HPDE6-E6E7 (cell line): ENCODE results near the gene LRFN2.
A peak's percentile ranks its signal among the peaks of the same experiment; 100 is the strongest.

ENCODE experiments used
- DNase-seq: peaks from one replicate; pipeline ENCODE4 v3.0.0; 2011; ENCODE audit warnings: missing footprints; ENCODE audit errors: extremely low spot score

Gene LRFN2

DNA sequence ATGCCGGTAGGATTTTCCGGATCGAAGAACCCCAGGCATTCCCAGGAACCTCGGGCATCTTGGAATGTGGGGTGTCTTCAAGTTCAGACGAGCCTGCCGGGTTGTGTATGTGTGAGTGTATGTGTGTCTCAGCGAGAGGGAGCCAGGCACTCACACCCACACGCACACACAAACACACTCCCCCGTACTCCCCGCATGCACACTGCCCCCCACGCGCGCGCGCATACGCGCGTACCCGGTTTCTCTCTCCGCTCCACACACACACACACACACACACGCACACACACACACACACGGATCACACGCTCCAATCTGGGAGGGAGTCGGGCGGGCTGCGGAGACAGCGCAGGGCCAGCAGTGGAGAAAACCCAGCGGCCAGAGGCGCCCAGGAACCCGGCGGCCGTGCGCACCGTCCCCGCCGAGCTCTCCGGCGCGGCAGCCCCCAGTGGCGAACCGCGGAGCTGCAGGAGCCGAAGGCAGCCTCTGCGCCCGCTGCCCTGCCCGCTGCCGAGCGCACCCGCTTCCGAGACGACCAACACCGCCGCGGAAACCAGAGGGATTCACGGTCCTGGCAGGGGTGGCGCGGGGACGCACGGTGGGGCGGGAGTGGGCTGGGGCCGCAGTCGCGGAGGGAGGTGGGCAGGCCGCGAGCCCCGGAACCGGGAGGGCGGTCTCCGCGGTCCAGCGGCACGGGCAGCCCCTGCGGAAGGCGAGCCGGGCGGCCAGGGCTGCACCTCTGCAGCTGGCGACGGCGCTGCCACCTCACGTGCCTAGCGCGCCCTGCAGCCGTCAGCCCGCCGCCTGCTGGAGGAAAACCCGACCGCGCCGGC, at the start of gene LRFN2:
Gene LRFN2, minus strand, starts transcription at position 125 of the 830 bp plus-strand sequence.
- DNase-seq = peak; percentile 49

DNA sequence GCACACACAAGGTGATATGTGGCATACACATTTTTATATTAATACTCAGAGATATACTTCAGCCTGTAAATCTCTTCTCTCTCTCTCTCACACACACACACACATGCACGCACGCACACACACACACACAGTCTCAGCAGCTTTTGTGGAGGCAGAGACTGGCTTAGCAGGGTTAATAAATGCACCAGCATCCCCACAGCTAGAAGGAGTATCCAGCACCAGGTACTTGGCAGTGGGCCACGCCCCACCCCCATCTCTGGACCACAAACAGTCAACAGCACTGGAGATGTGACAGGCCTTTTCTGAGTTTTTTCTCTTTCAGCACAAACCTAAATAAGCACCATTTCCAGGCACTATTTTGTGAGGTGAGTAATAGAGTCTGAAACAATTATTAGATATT, 47.3 kb upstream of the LRFN2 start:
- no peak for DNase-seq

DNA sequence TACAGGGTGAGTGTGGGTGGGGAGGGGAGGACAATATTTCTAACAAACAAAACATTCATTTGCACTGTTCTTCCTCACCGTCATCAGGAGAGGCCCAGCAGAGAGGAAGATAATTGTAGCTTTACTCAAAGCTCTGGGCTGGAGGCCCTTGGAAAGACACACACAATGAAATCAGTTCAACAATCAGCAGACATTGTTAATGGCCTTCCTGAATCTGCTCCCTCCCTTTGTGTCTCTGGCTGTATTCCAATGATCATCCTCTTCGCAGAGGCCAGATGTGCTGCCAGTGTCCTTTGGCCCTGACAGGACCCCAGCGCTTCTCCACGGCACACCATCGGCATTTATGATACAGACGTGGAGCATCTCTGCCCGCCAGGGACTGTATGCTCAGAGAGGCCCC, 44.6 kb upstream of the LRFN2 start:
- no peak for DNase-seq

DNA sequence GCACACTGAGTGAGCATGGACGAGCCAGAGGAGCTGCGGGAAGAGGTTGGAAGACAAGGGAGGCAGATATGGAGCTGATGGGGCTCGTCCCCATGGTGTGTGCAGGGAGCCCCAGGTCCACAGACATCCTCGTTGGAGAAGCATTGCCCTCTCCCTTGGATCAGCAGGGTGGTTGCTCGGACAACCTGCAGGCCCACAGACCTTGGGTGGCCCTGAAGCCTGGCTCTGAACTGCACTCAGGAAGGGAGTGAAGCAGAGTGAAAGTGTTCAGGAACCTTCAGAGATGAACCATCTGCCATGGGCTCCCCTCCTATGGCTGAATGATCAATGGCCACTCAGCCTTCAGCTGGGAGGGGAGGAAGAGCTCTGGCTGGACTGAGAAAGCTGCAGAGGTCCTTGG, 43.3 kb upstream of the LRFN2 start:
- DNase-seq = no peak

DNA sequence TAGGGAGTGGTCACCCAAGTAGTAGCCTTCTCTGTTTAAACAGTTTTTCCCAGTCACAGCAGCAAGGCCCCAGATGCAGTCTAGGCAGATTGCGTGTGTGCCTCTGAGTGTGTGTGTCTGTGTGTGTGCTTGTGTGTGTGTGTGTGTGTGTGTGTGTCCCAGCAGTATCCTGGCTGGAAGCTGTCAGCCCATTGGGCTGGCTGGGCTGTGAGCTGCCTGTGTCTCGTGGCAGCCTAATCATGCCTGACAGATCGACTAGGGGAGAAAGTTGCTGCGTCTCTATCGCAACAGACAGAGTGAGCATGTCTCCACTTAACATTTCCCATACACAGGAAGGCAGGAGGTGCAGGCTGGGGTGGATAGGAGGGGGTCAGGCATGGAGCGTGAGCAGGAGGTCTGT, 42.9 kb upstream of the LRFN2 start:
- DNase-seq = no peak

DNA sequence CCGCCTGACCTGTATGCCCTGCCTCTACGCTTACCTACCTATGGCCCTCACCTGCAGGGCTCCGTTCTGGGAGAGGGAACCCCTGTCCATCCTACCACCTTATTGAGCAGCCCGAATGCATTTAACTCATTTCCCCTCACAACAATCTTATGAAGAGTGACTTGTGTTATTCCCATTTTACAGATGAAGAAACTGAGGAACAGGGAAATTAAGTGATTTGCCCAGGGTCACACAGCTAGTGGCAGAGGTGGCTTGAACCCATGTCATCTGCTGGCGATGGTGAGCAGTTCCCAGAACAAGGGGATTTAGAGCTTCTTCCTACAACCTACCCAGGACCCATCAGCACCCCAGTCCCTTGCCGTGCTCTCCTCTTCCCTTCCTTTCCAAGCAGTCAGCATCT, 42.3 kb upstream of the LRFN2 start:
- no peak for DNase-seq

DNA sequence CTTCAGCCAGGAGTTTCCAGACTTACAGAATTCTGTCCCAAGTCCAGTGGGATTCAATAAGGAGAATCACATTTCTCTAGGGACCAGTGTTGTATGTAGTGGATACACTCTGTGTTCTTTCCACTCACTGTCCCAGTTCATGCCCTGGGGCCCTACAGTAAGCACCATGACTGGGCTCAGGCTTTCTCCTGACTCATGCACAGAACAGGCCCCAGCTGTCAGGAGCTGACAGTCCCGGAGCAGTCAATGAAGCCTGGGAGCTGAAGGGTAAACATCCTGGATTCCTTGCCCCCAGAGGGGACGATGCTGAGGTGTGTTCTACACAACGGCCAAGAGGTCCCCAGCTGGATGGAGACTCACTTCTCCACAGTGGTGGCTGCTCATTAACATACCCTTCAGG, 40.2 kb upstream of the LRFN2 start:
- DNase-seq = peak; percentile 4

DNA sequence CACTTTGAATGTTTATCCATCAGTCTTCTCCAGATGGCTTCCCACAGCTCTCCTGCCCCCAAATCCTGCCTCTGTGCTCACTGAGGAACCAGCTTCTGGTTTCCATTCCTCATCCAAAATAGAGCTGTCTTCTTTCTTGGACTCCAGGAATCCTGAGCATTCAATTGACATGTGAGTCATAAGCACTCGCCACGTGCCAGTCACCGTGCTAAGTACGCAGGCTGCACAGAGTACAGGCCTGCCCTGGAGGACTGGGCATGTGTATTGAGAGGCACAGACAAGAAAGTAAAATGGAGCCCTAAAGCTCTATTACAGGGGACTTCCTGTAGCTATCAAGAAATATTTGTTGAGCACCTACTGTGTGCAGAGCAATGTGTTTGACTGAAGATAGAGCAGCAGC, 39.7 kb upstream of the LRFN2 start:
- DNase-seq = no peak

DNA sequence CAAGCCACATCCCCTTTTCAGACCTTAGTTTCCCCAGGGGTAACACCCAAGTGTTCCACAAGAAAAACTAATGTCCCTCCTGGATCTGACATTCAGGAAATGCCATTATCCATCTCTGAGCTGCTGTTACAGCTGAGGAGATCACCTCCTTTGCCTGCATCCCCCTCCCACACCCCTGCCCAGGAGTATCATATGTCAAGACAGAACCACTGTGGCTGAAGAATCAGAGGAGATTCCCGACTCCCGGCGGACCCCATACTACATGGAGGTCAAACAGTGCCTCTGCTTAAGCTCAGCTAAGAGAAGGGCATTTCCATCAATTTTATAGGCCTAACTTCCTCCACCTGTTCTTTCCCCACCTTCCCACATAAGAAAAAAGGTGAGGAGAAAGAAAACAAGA, 36.8 kb upstream of the LRFN2 start:
- no peak for DNase-seq

DNA sequence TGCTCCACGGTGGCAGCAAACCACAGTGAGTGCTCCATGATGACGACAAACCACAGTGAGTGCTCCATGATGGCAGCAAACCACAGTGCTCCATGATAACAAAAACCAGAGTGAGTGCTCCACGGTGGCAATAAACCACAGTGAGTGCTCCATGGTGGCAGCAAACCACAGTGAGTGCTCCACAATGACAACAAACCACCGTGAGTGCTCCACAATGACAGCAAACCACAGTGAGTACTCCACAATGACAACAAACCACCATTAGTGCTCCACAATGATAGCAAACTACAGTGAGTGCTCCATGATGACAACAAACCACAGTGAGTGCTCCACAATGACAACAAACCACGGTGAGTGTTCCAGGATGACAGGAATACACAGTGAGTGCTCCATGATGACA, 36.0 kb upstream of the LRFN2 start:
- no peak for DNase-seq

DNA sequence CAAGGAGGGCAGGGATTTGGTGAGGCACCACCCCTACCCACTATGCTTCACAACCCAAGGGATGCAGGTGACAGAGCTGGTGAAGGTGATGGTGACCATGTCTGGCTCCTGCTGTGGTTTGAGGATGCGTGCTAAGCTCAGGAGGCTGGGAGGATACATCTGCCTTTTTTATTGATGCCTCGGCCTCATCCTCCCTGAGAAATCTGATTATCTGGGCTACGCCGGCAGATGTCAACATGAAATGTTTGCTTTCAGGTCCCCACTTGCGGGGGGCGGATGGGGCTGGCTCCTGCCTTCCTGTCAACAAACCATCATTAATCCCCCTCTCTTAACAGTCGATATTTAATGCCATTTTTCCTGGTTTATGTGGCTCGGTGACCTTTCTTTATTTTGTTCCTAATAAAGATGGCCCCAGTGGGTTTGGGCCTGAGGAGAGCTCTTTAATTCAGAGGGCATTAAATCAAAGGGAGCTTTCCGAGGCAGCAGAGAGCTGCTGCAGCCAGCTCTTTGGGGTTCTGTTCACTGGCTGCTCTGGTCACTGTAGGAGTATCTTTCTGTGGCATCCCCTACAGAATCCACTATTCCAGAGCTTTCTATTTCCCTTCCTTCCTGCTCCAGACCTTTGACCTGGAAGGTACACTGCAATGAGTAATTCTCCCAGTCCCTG, 33.5 kb upstream of the LRFN2 start:
- no peak for DNase-seq

DNA sequence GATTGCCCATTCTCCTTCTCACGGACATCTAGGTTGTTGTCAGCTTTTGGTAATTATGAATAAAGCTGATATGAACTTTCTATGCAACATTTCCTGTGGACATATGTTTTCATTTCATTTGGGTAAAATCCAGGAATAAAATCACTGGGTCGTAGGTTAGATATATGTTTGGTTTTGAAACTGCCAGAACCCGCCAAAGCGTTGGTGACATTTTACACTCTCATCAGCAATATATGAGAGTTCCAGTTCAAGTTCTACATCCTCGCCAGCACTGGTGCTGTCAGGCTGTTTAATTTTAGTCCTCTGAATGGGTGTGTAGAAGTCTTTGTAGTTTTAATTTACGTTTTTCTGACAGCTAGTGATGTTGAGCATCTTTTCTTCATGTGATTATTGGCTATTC, 27.5 kb upstream of the LRFN2 start:
- DNase-seq = no peak

DNA sequence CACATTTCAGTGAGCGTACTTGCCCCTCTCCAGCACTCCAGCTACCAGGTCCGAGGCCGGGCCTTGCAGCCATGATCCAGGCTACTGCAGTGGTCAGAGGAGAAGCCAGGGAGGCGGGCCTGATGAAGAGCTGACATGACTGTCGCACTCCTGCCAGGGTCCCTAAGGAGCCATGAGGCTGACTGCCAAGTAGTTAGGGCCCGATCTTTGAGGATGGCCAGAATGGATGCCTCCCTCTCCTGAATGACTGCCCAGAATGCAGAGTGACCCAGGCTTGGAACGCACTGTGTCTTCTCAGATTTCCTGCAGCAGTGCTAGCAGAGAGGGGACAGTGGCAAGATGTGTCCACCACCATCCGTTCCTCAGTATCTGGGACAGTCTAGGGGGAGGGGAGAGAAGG, 24.7 kb upstream of the LRFN2 start:
- DNase-seq = no peak

DNA sequence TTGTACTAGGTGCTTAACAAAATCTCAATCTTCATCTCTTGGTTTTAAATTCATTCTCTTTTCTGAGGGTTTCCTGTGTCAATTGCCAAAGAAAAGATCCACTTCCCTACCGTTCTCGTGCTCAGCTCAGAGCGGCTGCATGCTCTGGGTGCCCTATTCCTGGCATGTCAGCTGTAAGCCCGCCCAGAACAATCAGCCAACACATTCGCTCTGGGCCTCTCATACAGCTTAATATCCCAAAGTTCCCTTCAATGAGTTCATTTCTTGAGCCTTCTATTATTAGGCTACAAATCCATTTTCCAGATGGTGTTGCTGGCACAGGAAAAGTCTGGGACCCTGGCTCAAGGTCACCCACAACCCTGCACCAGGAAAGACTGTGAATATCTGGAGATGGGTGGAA, 24.3 kb upstream of the LRFN2 start:
- DNase-seq = no peak

DNA sequence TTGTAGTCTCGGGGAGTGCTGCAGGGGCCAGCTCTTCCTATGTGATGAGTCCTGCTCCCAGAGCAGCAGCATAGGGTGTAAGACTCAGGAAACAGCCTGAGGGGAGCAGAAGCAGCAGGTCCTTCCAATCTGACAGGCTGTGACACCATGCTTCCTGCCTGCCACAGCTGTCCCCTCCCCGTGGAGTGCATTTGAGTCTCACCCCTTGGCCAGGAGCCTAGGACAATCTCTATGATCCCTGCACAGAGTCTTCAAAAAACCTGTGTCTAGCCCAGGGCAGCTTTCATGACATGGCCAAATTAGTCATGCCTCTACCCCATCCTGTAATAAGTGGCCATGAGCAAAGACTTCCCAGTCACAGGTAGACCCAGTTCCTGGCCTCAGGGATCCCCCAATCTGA, 23.1 kb upstream of the LRFN2 start:
- DNase-seq = no peak

DNA sequence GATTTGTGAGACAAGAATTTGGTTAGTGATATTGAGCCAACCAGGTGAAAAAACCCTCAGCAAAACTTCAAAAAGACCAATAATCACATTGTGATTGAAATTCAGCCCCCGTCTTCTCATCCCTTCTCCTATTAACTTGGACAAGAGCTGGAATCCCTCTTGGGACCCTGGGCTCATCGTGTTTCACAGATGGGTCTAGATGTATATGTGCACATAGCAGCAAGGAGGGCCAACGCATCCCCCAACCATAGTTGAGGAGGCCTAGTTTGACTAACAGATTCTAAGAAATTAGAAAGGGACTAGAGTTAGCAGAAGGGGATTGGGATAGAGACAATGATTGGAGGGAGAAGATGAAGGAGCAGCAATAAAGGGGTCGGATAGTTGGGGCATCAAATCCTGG, 19.8 kb upstream of the LRFN2 start:
- no peak for DNase-seq

DNA sequence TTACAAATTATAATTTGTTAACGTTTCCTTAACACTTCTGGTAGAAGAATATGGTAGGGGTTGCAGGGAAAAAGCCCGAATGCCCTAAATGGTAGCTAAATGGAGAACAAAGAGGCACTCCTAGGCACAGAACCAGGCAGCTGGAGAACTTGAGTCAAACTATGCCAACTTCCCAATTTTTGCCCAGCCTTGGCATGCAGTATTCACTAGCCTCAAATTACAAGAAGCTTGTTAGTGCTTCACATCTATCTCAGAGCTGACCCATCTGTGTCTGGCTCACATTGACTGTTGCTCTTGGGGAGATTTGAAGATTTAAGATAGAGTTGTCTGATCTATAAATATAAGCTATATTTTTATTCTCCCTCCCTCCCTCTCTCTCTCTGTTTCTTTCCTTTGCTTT, 19.4 kb upstream of the LRFN2 start:
- no peak for DNase-seq

DNA sequence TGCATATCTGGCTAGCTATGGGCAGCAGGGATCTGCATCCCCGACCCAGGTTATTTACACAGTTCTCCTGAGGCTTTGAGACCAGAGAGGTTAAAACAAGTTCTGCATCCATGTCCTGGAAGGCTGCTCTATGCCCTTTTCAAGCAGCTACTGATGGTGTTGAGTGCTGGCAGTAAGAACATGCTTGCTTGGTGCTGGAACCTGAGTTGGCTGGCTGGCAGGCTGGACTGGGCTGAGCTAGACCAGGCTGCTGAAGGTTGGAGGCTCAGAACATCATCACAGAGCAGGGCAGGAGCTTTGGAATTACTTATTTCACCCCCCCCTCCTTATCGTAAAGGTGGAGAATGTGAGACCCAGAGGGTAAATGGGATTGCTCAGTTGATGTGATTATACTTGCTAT, 16.9 kb upstream of the LRFN2 start:
- DNase-seq = no peak

DNA sequence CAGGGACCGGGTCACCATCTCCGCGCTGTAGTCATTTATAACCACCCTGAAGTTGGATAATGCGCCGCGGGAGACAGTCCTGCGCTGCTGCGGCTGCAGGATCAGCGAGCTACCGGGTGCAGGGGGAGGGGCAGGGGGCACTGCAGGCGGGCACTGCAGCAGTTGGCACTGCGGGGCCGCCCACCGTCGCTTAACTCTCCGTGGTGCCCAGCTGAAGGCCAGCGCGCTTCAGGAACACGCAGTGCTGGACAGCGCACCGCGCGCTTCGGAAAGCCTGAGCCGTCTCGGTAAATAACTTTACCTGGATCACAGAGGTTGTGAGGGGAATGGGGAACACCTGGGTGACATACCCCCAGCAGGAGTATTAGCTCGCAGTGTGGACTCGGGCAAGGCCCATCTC, 12.4 kb upstream of the LRFN2 start:
- DNase-seq = no peak

DNA sequence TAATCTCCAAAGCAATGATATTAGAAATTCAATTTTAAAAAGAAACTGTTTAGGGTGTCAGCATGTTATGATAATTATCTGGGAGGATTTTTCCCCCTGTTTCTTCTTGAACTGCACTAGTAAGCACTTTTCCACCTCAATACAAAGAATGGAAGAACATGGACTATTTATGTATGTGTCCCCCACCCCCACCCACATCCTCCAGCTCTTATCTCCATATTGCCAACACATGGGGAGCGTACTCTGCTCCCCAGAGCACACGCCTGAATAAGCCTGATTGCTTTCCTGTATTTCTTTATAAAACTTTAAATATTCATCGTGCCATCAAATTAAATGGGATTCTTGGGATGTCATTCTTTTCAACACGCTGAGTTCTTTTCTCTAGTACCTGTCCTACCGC, 11.4 kb upstream of the LRFN2 start:
- no peak for DNase-seq

DNA sequence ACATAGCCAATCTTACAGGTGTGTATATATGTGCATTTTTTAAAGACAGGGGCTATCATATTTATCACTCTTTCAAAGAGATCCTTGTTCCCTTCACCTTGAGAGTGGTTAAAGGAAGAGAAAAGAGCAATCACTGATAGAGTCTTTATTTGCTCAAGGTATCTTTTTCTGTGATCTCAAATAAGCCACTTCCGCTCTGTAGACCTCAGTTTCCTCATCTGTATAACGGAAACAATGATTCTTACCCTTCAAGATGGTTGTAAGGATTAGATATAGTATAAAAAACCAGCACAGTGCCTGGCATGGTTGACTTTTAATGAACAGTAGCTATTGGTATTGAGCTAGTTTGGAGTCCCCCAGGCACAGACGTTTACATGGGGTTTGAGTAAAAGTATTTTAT, 10.1 kb upstream of the LRFN2 start:
- no peak for DNase-seq

DNA sequence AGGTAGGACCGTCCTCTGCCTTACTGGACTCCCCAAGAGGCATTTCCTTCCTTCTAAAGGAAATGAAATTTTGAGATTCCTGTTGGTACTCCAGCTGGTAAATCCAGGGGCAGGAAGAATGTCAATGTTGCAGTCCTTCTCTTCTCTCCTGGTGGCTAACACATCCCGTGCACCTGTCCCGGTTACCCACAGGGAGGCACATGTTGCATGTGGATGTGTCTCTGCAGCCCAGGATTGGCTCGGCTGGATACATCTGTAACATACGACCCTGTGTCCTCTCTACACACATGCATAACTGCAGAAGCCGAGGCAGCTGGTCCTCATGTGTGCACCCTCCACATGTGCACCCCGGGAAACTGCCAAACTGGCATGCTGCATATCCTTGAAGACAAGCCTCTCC, 1.3 kb upstream of the LRFN2 start:
- no peak for DNase-seq

DNA sequence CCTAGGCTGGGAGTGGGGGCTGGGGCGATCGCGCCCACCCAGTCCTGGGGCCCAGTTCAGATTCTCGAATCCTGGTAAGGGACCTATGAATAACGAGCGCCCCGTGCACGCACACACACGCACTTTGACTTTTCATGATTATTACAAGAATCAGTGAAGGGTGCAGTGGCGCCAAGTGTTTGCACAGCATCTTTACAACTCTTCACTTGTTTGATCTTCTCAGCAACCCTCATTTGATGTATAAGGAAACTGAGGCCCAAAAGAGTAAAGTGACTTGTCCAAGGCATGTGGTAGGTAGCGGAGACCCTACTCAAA, 863 bp upstream of the LRFN2 start:
- DNase-seq = no peak
